Fibroblast of peridontal ligament (primary cell): Measurements from ENCODE around the gene OR5I1.
A peak's percentile ranks its signal among the peaks of the same experiment; 100 is the strongest.
"Not testable (repeated sequence)": the region's sequence is repeated elsewhere in the genome, so short reads cannot be mapped to it uniquely, and the experiment has no call there.

ENCODE experiments used
- DNase-seq: peaks from one replicate; pipeline ENCODE4 v3.0.0-alpha.2; 2010; ENCODE audit errors: extremely low read depth

Gene OR5I1

DNA sequence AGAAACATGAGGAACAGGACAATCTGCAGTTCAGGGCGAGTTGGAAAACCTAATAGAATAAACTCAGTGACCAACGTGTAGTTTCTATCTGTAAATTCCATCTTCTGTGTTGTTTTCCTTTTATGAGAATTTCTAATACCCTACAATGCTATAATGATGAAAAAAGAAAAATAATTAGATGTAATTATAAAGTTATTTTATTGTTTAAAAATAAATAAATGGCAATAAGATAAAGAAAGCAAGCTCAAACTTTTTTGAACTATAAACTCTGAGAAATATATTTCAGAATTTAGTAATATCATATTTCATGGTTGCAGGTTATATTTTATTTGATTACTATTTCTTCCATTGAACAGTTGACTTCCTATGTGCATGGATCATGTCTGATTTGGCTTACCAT is at the start of gene OR5I1:
Gene OR5I1 (minus strand): TSS at position 101 of the 400 bp plus-strand sequence. CDS start 0 bp downstream, at position 101.
- DNase-seq, result no peak

DNA sequence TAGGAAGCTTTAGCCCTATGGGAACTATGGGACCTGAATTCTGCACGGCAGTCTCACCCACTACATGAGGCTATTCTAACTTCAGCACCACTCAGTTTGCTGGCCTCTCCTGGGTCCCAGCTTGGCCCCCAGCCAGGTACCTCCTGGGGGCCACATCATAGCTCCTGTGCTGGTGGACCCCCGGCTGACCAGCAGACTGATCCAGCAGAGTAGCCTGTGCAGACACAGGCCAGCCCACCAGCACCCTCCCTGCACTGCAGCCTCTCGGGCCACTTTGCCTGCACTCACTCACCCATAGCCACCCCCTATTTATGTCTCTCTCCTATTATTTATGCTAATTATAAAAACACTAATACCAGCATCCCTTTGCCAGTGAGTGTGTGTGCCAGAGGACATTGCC is 34.7 kb upstream of the OR5I1 start:
- no peak for DNase-seq

DNA sequence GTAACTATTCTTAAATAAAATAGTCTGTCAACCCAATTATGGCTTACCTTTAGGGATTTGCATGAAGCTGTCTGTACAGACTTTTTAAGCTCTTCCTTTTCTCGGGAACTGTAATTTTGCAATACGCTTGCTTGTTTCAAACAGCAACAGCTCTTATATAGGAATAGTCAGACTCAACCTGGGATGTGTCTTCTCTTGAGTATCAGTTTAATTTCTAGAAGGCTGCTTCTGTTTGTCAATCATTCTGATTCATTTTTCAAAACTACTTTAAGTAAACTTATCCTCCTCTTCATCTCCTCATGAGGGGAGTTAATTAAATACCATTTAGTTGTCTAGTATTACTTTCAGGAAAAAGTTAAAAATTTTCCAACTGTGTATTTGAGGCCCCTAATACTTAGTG is 33.6 kb upstream of the OR5I1 start, which contains the start of gene OR10AG1:
Gene OR10AG1 (minus strand): TSS at position 101 of the 400 bp plus-strand sequence. CDS start 38 bp downstream, at position 63.
- DNase-seq, result no peak

DNA sequence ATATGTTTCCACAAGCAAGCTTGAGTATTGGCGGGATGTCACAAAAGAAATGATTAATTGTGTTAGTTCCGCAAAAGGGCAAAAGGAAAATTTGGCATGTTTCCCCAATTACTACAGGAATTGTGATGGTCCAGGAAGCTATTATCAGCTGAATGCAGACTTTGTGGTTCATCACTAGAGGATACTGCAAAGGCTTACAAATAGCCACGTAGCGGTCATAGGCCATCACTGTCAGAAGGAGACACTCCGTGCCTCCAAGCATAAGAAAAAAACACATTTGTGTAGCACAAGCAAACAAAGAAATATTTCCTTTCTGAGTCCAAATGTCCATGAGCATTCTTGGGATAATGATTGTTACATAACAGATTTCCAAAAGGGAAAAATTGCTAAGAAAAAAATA is 31.7 kb upstream of the OR5I1 start:
- DNase-seq, result no peak

DNA sequence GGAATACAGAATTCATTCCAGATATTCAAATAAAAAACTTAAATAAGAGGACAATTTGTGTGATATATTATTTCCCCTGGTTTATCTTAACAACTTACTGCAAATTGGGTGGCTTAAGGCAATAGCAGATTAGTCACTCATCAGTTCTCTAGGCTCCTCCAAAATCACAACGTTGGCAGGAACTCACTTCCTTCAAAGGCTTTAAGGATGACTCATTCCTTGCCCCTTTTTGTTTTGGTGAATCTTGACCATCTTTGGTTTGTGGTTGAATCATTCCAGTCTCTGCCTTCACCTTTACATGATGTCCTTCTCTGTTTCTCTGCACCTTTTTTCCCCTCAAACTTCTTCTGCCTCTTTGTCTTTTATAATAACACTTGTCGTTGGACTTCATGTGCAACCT is 30.2 kb upstream of the OR5I1 start:
- no peak for DNase-seq

DNA sequence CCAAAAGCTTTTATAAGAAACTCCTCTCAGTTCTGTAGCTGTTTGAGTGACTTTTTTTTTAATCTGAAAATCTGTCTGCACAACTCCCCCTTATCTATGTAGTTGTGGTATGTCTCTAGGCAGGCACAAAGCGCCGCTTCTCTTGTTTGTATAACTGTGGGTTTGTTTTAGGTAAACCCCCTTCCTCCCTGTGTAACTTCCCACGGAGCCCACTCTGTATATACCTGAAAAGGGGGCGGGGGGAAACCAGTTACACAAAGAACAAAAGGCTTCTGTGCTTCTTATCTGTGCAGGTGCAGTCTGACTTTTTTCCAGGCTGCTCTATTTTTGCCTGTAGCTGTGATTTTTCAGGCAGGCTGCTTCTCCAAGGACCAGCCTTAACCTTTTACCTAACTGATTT is 20.3 kb upstream of the OR5I1 start:
- DNase-seq, result no peak

DNA sequence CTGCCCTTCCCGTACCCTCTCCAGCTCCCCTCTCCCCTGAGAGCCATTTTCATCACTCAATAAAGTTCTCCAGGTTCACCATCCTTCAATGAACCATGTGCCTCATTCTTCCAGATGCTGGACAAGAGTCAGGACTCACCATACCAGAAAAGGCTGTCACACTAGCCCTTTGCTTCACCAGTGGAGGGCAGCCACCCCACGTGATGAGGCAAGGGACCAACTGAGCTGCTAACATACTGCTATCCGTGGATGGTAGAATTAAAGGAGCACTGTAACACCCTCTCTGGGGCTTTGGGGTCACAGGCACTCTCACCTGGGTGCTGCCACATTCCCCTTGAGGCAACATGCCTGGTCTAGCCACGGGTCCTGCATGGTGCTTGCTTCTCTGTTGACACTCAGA is 13.1 kb upstream of the OR5I1 start:
- no peak for DNase-seq

DNA sequence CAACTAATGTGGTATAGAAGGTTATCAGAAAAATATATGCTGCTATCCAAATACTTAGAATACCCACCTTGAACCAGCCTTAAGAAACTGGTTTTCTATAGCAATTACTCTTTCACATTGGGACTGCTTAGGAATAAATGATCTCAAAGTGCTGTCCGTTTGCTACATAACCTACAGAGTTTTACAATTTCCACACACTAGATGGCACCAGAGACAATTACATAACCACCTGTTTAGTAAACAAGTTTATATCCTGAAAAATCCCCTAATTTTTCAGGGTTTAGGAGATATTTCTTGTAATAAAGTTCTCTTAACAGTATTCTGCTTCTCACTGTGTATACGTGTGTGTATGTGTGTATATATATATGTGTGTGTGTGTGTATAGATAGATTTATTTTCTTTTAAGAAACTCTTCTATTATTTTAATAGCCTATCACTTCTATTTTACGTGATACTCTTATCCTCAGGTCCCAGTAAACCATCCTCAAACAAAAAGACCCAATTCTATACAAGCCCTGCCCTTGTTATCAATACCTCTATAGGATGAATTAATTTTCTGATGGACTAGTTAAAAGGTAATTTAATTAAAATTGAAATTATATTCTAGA is 6.7 kb upstream of the OR5I1 start:
- DNase-seq, result peak; percentile 11

DNA sequence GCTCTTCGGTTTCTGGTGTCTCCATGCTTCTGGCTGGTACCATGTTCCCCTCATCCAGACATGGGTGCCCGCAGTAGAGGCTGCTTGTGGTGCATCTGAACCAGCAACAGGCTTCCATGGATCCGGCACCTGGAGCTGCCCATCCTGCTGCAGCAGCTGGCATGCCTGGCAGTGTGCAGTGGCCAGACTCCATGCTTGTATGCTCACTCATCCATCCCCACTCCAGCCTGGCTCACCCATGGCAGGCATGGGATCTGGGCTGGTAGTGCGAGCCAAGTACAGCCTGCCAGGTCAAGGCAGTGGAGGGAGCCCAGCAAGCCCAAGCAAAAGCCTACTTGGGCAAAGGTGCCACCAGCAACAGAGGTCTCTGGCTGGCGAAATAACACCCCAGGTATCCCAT is 15.7 kb downstream of the OR5I1 start:
- no peak for DNase-seq

DNA sequence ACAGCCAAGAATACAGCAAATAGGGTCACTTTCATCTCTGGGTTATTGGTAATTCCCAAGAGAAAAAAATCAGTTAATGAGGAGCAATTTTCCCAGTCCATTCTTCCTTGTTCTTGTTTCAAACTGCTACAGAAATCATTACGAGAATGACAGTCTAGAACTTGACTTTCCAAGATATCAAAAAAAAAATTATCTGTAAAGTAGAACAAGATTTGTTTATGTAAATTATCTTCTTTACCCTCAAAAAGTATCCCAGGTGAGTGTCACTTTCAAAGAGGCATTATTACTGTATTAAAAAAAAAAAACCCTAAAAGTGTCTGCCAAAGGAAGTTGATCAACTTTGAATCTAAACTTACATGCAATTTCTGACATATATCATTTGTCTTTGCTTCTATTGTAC is 21.7 kb downstream of the OR5I1 start, which contains the start of gene OR5W2:
Gene OR5W2 (minus strand): TSS at position 101 of the 400 bp plus-strand sequence. CDS start 0 bp downstream, at position 101.
- no peak for DNase-seq

DNA sequence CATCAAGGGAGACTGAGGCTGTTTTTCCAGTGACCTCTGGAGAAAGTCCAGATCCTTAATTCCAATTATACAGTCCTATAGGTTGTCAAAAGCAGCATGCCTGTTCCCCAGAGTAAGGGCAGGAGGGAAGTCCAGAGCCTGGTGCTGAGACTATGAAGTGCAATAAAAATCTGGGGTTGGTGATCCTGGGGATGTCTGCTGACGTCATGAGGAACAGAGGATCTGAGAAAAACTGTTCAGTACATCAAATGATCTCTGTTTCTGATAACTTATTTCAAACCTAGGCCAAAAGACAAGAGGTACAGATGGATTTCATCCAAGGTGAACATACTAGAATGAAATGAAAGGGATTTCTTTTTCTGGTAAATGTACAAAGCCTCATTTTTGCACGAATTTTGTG is 33.9 kb downstream of the OR5I1 start:
- no peak for DNase-seq

DNA sequence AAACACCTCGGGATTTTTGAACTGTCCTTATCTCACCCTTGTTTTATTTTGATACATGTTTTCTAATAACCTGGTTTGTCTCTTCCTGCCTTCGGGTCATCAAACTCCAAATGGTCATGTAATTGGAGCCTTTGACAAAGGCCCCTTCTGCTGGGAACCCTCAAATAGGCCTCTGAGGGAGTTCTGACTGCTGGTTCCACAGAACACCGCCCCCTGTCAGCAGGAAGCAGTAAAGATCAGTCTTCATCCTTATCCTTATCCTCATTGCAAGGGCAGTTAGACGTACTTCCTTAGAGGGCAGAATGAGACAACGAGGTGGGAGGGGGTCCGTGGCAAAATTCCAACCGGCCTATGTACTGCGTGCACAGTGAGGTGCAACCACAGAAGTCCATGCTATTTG is 41.0 kb downstream of the OR5I1 start:
- DNase-seq, result no peak

DNA sequence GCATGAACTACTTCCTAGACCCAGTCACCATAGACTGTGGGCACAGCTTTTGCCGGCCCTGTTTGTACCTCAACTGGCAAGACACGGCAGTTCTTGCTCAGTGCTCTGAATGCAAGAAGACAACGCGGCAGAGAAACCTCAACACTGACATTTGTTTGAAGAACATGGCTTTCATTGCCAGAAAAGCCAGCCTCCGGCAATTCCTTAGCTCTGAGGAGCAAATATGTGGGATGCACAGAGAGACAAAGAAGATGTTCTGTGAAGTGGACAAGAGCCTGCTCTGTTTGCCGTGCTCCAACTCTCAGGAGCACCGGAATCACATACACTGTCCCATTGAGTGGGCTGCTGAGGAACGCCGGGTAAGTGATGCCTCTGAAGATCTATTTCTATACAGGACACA is 50.7 kb downstream of the OR5I1 start:
- not testable (repeated sequence) for DNase-seq
